ENCODE measurements around the gene OASL.
"Not testable (repeated sequence)": the region's sequence is repeated elsewhere in the genome, so short reads cannot be mapped to it uniquely, and the experiment has no call there.

The OASL gene

GRCh38 chr12:121059031-121059898 lies 20.2 kb upstream of the OASL start:
- no peaks in the 10 kb centered on the region for H3K36me3 ChIP-seq (ENCODE audit: control insufficient read depth, insufficient read depth, low read length)
- H3K27me3 ChIP-seq (replicated peaks; ENCODE audit: control insufficient read depth, insufficient read depth, low read length, poor library complexity, severe bottlenecking), result no peaks in the 10 kb centered on the region
- DNase-seq, result no peak
- no peak overlapping the region for H3K27ac ChIP-seq (ENCODE audit: insufficient read depth, low read length, poor library complexity, severe bottlenecking)
- no peak overlapping the region for H3K4me3 ChIP-seq (ENCODE audit: insufficient read depth, low read depth, low read length, poor library complexity, severe bottlenecking)
- no peaks in the 10 kb centered on the region for H3K9me3 ChIP-seq (ENCODE audit: control insufficient read depth, low read length)
- H3K4me1 ChIP-seq (ENCODE audit: control insufficient read depth, insufficient read depth, low read length, poor library complexity, severe bottlenecking), result peaks cover 6% of the 10 kb centered on the region

DNA sequence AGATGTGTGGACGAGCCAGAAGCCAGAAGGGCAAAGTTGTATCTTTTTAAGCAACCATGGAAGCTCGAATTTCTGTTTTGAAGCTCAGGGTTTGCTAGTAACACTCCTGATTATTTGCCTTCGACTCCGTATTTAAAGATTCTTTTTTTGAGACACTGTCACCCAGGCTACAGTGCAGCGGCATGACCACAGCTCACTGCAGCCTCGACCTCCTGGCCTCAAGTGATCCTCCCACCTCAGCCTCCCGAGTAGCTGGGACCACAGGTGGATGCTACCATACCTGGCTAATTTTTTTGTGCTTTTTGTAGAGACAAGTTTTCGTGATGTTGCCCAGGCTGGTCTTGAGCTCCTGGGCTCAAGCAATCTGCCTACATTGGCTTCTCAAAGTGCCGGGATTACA lies 18.7 kb upstream of the OASL start:
- H3K27ac ChIP-seq (ENCODE audit: insufficient read depth, low read length, poor library complexity, severe bottlenecking), result no peak overlapping the region
- H3K9me3 ChIP-seq (ENCODE audit: control insufficient read depth, low read length), result no peaks in the 10 kb centered on the region
- H3K36me3 ChIP-seq (ENCODE audit: control insufficient read depth, insufficient read depth, low read length), result no peaks in the 10 kb centered on the region
- no peak for DNase-seq
- H3K4me1 ChIP-seq (ENCODE audit: control insufficient read depth, insufficient read depth, low read length, poor library complexity, severe bottlenecking), result peaks cover 6% of the 10 kb centered on the region
- H3K4me3 ChIP-seq (ENCODE audit: insufficient read depth, low read depth, low read length, poor library complexity, severe bottlenecking), result no peak overlapping the region
- no peaks in the 10 kb centered on the region for H3K27me3 ChIP-seq (replicated peaks; ENCODE audit: control insufficient read depth, insufficient read depth, low read length, poor library complexity, severe bottlenecking)

GRCh38 chr12:121053706-121054105 lies 14.7 kb upstream of the OASL start:
- H3K36me3 ChIP-seq (ENCODE audit: control insufficient read depth, insufficient read depth, low read length), result no peaks in the 10 kb centered on the region
- no peak for DNase-seq
- no peaks in the 10 kb centered on the region for H3K27me3 ChIP-seq (replicated peaks; ENCODE audit: control insufficient read depth, insufficient read depth, low read length, poor library complexity, severe bottlenecking)
- no peaks in the 10 kb centered on the region for H3K4me1 ChIP-seq (ENCODE audit: control insufficient read depth, insufficient read depth, low read length, poor library complexity, severe bottlenecking)
- H3K9me3 ChIP-seq (ENCODE audit: control insufficient read depth, low read length), result no peaks in the 10 kb centered on the region
- H3K27ac ChIP-seq (ENCODE audit: insufficient read depth, low read length, poor library complexity, severe bottlenecking), result no peak overlapping the region
- H3K4me3 ChIP-seq (ENCODE audit: insufficient read depth, low read depth, low read length, poor library complexity, severe bottlenecking), result no peak overlapping the region

- Histone ChIP-seq H3K9me3 (ENCODE audit: control insufficient read depth, low read length) (no peaks in the 10 kb centered on the region), H3K4me3 (ENCODE audit: insufficient read depth, low read depth, low read length, poor library complexity, severe bottlenecking) (no peak overlapping the region), H3K36me3 (ENCODE audit: control insufficient read depth, insufficient read depth, low read length) (no peaks in the 10 kb centered on the region), H3K27ac (ENCODE audit: insufficient read depth, low read length, poor library complexity, severe bottlenecking) (no peak overlapping the region), H3K27me3 (replicated peaks; ENCODE audit: control insufficient read depth, insufficient read depth, low read length, poor library complexity, severe bottlenecking) (no peaks in the 10 kb centered on the region), H3K4me1 (ENCODE audit: control insufficient read depth, insufficient read depth, low read length, poor library complexity, severe bottlenecking) (no peaks in the 10 kb centered on the region)
- DNase-seq, result no peak
These were observed 11.7 kb upstream of the OASL start for GRCh38 chr12:121050725-121051124.

DNA sequence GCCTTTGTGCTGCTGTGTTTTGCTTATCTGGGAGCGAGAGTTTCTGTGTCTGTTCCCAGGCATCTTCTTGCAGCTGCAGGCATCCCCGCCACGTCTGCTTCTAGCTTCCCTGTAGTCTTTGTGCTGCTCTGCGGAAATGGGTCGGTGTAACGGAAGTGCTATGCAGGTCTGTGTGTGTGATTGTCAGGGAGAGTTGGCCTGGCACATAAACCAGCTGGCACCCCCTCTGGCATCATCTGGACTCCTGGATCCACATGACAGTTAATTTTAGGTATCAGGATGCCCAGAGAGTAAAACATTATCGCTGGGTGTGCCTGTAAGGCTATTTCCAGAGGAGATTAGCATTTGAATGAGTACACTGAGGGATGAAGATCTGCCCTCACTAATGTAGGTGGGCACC lies 9.4 kb upstream of the OASL start:
- Histone ChIP-seq H3K36me3 (ENCODE audit: control insufficient read depth, insufficient read depth, low read length) (no peaks in the 10 kb centered on the region), H3K4me3 (ENCODE audit: insufficient read depth, low read depth, low read length, poor library complexity, severe bottlenecking) (no peak overlapping the region), H3K27me3 (replicated peaks; ENCODE audit: control insufficient read depth, insufficient read depth, low read length, poor library complexity, severe bottlenecking) (no peaks in the 10 kb centered on the region), H3K27ac (ENCODE audit: insufficient read depth, low read length, poor library complexity, severe bottlenecking) (no peak overlapping the region), H3K9me3 (ENCODE audit: control insufficient read depth, low read length) (no peaks in the 10 kb centered on the region), H3K4me1 (ENCODE audit: control insufficient read depth, insufficient read depth, low read length, poor library complexity, severe bottlenecking) (no peaks in the 10 kb centered on the region)
- no peak for DNase-seq

- H3K36me3 ChIP-seq (ENCODE audit: control insufficient read depth, insufficient read depth, low read length); H3K27ac ChIP-seq (ENCODE audit: insufficient read depth, low read length, poor library complexity, severe bottlenecking); H3K27me3 ChIP-seq (replicated peaks; ENCODE audit: control insufficient read depth, insufficient read depth, low read length, poor library complexity, severe bottlenecking); DNase-seq; H3K4me3 ChIP-seq (ENCODE audit: insufficient read depth, low read depth, low read length, poor library complexity, severe bottlenecking); H3K9me3 ChIP-seq (ENCODE audit: control insufficient read depth, low read length); H3K4me1 ChIP-seq (ENCODE audit: control insufficient read depth, insufficient read depth, low read length, poor library complexity, severe bottlenecking): not testable (repeated sequence)
These were observed 8.4 kb upstream of the OASL start for GRCh38 chr12:121047400-121047799.

- no peak overlapping the region for H3K27ac ChIP-seq (ENCODE audit: insufficient read depth, low read length, poor library complexity, severe bottlenecking)
- no peak for DNase-seq
- no peak overlapping the region for H3K4me3 ChIP-seq (ENCODE audit: insufficient read depth, low read depth, low read length, poor library complexity, severe bottlenecking)
- no peaks in the 10 kb centered on the region for H3K36me3 ChIP-seq (ENCODE audit: control insufficient read depth, insufficient read depth, low read length)
- no peaks in the 10 kb centered on the region for H3K27me3 ChIP-seq (replicated peaks; ENCODE audit: control insufficient read depth, insufficient read depth, low read length, poor library complexity, severe bottlenecking)
- no peaks in the 10 kb centered on the region for H3K4me1 ChIP-seq (ENCODE audit: control insufficient read depth, insufficient read depth, low read length, poor library complexity, severe bottlenecking)
- no peaks in the 10 kb centered on the region for H3K9me3 ChIP-seq (ENCODE audit: control insufficient read depth, low read length)
These were observed 4.0 kb upstream of the OASL start for GRCh38 chr12:121043067-121043466.

DNA sequence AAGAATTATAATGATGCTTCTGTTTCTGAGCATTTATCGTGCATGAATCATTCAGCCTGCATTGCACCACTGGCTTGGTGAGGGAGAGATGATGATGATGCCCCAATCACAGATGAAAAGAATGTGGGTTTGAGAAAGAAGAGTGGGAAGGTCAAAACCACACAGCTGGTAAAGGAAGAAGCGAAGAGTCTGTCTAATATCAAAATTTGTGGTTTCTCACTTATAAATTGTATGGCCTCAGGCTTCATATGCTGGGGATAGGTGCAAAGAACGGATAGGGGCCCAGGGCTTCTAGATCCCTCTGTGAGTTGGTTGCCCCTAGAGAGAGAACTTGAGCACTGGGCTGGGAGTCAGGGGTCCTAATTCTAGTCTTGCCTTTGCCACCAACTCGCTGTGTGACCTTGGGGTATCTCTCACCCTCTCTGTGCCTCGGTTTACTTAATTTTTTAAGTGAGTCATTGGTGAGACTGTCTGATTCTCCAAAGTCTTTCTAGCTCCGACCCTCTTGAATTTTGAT lies 2.2 kb downstream of the OASL start:
- Histone ChIP-seq H3K27ac (ENCODE audit: insufficient read depth, low read length, poor library complexity, severe bottlenecking) (peak overlapping the region; percentile 38), H3K4me1 (ENCODE audit: control insufficient read depth, insufficient read depth, low read length, poor library complexity, severe bottlenecking) (peaks cover 33% of the 10 kb centered on the region), H3K4me3 (ENCODE audit: insufficient read depth, low read depth, low read length, poor library complexity, severe bottlenecking) (no peak overlapping the region), H3K27me3 (replicated peaks; ENCODE audit: control insufficient read depth, insufficient read depth, low read length, poor library complexity, severe bottlenecking) (no peaks in the 10 kb centered on the region), H3K9me3 (ENCODE audit: control insufficient read depth, low read length) (no peaks in the 10 kb centered on the region), H3K36me3 (ENCODE audit: control insufficient read depth, insufficient read depth, low read length) (peaks cover 4% of the 10 kb centered on the region)
- peak in 1 of 3 donors; percentile 13 for DNase-seq

DNA sequence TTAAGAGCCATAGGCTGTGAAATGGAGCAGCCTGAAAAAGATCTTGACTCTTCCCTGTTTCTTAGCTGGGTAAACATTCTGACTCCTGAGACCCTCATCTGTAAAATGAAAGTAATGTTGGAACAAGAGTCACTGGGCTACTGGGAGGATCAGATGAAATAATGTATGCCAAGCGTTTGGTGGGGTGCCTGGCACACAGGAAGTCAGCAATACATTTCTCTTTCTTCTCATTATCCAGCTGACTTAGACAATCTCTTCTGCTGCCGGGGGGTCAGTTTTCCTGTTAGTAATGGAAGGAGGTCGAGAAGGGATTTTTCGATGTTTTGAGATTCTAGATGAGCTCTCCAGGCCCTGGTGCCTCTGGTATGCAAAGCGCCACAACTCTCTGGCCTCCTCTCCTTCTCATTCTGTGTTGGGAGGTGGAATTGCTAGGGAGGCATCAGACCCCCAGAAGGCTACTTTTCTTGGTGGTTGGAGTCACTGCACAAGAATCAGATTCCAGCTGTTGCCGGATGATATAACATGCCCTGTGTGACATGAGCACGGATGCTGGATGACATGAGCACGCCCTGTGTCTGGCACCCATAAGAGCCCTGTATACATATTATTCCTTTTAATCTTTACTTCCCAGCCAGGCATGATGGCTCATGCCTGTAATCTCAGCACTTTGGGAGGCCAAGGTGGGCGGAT lies 4.3 kb downstream of the OASL start:
- no peaks in the 10 kb centered on the region for H3K27me3 ChIP-seq (replicated peaks; ENCODE audit: control insufficient read depth, insufficient read depth, low read length, poor library complexity, severe bottlenecking)
- peaks cover 33% of the 10 kb centered on the region for H3K4me1 ChIP-seq (ENCODE audit: control insufficient read depth, insufficient read depth, low read length, poor library complexity, severe bottlenecking)
- no peaks in the 10 kb centered on the region for H3K9me3 ChIP-seq (ENCODE audit: control insufficient read depth, low read length)
- H3K27ac ChIP-seq (ENCODE audit: insufficient read depth, low read length, poor library complexity, severe bottlenecking), result peak overlapping the region; percentile 18
- peaks cover 4% of the 10 kb centered on the region for H3K36me3 ChIP-seq (ENCODE audit: control insufficient read depth, insufficient read depth, low read length)
- no peak overlapping the region for H3K4me3 ChIP-seq (ENCODE audit: insufficient read depth, low read depth, low read length, poor library complexity, severe bottlenecking)
- DNase-seq, result no peak
